NCI-H774 (cell line): Measurements from ENCODE around the gene SLC16A9.

Experiments
- DNase-seq: peaks from one replicate; lab custom pipeline; 2025; lab: John Stamatoyannopoulos, UW

The SLC16A9 gene

DNA sequence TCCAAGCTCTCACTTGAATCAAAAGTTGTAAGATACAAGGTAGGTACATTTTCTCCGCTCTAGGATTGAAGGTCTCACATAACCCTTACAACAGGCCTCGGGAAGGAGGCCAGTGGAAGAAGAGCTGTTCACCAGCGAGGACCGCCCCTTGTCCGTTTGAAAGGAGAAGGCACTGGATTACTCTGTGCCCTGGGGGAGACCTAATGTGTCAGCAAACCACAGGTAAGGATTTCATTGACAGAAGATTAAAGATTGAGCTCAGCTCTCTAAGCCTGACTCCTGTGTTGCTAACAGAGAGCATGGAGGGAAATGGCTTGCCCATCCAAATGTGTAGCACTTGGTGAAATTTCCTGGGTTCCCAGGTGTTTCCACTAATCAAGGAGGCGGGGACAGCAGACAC, 81.2 kb downstream of the SLC16A9 start:
- DNase-seq, result no peak

DNA sequence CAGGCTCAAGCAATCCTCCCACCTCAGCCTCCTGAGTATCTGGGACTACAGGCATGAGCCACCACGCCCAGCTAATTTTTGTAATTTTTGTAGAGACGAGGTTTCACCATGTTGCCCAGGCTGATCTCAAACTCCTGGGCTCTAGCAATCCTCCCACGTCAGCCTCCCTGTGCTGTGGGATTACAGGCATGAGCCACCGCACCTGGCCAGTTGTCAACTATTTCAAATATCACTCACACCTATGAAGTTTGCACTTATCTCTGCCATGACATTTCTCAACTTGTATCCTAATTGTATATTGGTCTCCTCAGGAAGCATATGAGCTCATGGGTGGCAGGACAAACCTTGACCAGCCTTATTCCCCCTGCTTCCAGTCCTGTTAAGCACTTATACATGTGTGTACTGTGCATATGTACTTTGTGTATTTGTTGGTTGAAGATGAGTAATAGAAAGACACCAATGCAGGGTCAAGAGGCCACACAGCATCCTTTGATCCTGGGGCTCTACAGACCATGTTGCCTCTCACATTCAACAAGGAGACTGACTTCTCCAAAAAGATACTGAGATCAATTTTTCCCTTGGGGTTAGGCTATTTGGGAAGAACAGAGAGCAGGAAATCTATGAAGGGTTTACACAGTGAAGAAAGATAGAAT, 82.2 kb downstream of the SLC16A9 start:
- DNase-seq, result no peak

DNA sequence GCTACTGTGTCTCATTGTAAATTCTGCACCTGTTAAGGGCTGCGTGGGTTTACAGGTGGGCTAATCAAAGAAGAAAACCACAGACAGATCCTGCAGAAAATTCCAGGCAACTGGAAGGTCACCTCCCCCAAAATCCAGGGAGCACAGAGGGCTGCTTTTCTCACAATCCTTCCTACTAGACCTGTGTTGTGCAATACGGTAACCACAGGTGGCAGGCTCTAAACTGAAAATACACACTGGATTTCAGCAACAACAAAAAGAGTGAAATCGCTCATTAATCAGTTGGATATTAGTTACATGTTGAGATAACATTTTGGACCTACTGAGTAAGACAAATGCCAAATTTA, 83.2 kb downstream of the SLC16A9 start:
- DNase-seq, result peak; percentile 29

DNA sequence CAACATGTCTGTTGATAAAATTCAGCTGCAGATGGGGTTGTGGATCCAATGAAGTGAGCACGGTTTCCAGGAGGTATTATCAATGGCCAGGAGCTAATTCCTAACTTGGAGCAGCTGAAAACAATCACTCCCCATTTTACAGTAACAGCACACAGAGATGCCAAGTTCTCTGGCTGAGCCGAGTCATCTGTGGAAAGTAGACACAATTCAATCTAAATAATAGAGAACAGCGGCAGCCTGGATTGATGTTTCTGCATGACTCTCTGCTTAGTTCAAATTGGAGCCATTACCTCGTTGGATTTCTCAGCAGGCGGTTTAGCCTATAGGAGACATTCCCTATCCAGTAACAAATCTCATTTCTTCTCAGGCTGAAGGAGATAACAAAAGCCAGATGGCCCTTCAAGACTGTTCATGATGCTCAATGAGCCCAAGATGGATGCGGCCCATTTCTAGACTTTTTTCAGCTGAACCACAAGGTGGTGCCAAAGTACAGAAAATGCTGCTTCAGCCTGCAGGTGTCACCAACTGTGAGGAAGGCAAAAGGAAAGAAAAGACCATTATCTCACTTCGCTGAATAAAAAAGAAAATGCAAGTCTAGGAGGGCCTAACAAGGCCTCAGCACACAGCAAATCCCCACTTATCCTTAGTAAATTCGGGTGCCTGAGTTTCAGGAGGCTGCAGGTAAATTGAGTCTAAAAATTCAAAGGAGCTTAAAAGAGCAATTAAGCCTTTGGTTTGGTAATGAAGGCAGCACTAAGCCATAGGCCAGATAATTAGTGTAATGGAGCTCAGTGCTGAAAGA, 83.7 kb downstream of the SLC16A9 start:
- peak; percentile 65 for DNase-seq

DNA sequence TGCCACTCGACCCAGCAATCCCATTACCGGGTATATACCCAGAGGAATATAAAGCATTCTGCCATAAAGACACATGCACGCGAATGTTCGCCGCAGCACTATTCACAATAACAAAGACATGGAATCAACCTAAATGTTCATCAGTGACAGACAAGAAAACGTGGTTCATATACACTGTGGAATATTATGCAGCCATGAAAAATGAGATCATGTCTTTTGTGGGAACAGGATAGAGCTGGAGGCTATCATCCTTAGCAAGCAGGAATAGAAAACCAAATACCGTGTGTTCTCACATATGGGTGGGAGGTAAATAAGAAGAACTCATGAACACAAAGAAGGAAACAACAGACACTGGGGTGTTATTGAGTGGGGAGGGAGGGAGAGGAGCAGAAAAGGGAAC, 84.7 kb downstream of the SLC16A9 start:
- DNase-seq, result no peak

DNA sequence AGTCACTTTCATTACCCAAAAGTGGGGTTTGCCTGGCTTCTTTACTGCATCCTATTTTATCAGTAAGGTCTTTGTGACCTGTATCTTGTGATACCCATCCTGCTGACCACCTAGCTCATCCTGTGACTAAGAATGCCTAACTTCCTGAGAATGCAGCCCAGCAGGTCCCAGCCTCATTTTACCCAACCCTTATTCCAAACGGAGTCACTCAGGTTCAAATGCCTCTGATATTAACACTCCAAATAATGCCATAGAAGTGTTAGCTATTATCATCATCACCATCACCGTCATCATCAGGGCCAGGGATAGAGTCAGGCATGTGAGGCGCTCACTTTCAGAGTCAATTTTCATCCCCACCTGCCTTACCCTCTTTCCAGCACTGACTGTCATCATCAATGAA, 85.5 kb downstream of the SLC16A9 start:
- DNase-seq, result no peak

DNA sequence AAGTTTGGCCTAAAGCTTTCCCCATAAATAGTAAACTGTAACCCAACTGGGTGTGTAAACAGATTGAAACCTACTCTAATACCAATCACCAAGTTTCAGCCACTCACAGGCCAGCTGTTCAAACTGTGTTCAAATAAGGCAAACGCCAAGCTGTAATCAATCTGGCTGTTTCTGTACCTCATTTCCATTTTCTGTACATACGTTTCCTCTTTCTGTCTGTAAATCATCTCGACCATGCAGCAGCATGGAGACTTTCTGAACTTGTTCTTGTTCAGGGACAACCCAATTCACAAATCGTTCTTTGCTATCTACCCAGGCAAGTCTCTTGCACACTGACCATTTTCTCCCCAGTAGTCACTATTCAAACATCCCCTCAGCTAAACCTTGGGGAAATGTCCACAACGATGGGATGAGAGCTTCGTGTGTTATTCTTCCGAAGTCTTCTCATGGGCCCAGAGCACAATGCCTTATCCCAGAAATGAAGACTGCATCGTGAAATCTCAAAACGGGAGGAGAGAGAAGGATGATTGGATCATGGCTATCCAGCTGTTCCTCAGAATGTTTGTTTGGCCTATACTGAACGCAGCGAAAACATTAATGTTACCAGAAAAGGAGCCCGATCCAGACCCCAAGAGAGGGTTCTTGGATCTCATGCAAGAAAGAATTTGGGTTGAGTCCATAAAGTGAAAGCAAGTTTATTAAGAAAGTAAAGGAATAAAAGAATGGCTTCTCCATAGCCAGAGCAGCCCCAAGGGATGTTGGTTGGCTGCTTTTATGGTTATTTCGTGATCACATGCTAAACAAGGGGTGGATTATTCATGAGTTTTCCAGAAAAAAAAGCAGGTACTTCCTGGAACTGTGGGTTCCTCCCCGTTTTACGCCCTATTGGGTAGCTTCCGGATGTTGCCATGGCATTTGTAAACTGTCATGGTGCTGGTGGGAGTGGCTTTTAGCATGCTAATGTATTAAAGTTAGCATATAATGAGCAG, 86.2 kb downstream of the SLC16A9 start:
- DNase-seq, result no peak

DNA sequence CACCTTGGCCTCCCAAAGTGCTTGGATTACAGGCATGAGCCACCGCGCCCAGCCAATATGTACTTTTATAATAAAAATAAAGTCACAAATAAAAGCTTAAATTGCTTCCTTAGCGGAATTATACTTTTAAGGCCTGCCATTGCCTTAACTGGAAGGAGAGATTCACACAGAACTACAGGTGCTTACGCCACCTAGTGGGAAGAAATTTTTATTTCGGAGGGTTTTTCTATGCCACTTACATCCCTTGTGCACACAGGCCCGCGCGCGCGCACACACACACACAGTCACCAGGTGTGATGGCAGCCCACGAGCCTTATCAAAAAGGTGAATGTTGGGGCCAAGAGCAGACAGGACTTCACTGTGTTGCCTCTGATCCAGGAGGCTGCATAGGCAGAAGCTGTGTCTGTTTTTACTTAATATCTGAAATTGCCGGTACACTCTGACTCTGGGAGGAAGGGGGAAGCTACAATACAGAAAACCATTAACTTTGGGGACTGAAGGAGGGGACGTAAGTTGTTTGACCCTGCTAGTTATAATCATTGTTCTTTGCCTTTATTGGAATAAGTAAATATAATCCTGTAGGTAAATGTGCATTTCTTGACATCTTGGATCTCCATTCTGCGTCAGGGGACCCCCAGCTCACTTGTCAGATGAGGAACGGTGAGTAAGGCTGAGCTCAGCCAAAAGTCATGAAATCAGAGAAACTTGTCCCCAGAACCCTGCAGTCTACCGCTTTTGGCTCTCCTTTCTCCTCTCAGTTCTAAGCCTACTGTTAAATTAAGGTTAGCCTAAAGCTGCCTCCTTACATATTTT, 87.1 kb downstream of the SLC16A9 start:
- DNase-seq, result no peak

DNA sequence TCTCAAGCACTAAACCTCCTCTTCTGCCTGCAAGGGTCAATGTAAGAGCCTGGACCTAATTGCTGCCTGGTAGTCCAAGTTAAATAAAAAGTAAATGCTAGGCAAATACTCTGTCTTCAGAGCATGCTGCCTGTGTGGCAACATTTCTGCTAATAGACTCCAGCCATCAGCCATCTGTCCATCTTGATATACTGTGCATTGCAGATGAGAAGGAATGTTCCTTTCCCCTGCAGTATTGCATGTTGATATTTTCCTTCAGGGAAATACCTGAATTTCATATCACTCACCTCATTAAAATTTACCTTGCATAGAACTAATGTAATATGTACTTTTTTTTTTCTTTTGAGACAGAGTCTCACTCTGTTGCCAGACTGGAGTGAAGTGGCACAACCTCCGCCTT, 87.9 kb downstream of the SLC16A9 start:
- DNase-seq, result no peak

DNA sequence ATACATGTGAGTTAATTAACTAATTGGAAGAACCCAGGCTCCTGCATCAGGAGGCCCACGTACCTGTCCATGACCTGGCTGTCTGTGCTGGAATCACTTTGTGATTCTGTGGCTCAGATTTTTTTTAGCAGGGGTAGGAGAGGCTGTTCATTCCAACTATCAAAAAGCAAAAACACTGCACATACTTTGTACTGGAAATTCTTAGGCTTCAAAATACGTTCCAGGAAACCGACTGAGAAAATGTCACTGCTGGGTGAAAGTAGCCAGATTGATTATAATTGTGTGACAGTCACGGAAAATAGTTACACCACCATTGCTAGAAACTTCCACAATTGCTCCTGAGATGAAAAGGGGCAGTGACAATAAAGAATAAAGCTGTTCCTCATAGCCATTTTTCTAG, 91.0 kb downstream of the SLC16A9 start:
- no peak for DNase-seq

DNA sequence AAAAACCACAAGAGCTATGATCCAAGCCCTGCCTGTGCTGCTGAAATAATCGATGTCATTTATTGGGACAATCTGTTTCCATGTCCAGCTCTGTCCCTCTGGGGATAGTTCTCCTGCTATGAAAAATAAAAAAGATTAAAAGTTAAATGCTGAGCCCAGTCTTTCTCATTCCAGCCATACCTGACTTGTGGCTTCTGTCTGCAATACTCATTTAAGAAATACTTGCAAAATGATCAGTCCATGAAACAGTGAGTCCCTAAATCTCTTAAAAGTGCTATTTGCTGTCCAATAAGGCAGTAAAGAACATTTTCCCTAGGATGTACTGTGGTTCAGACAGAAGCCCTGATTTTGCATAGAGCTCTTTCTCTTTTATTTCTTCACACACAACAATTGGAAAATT, 91.7 kb downstream of the SLC16A9 start:
- no peak for DNase-seq

DNA sequence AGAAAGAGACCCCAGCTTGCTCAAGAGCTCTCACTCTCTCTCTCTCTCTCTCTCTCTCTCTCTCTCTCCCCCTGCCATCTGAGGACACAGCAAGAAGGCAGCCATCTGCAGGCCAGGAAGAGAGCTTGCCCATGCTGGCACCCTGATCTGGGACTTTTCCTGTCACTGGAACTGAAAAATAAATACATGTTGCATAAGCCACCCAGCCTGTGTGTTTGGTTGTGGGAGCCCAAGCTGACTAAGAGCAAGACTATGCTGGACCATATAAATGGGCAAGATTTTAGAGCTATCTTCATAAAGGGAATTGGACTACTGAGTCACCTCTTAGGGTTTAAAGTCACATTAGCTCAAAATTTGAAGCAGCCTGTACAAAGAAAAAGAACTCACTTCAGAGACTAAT, 98.6 kb downstream of the SLC16A9 start:
- DNase-seq, result no peak

DNA sequence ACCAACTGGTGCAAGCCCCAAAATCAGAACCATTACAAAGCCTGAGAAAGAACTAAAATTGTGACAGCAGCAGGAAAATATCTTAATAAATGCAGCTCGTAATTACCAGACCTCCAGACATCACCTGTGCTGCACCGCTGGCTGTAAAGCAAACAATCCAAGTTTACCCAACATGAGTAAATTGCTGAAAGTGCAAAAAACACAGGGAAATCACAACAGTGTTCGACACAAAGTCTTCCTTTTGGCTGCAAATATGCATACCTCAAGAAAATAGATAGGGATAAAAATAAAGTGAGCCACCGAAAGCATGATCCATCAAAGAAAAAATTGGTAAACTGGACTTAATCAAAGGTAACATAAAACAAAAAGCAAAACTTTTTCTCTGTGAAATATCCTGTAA, 101.7 kb downstream of the SLC16A9 start:
- DNase-seq, result peak; percentile 19

DNA sequence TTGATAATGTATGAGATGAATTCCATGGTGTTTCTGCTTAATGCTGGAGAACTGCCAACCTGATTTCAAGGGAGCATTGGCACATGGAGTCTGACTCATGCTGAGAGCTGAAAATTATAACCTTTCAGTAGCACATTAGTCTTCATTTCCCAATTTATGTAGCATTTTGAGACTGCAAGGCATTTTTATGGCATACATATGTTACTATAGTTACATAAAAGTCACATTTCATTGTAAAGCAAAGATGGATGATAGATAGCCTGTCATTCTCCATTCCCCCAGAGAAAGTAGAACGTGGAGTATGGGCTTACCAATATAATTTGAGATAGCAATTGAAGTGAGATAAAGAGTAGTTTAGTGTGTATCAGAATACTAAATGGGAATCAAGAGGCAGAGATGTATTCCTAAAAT, 103.1 kb downstream of the SLC16A9 start:
- DNase-seq, result no peak

DNA sequence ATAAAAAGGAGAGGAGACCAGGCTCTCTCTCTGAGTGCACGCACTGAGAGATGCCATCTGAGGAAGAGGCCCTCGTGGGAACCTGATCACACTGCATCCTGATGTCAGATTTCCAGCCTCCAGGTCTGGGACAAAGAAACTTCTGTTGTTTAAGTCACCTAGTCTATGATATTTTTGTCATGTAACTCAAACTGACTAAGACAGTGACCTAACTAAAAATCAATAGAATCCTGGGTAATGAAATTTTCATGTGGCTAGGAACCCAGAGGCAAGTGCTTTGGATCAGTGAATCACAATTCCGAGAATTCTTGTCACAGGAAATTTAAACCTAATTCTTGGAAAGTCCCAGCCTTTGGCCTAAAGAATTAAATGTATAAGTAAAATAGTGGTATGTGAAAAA, 107.7 kb downstream of the SLC16A9 start:
- no peak for DNase-seq
